ENCODE results near the gene TXNDC2.

DNA sequence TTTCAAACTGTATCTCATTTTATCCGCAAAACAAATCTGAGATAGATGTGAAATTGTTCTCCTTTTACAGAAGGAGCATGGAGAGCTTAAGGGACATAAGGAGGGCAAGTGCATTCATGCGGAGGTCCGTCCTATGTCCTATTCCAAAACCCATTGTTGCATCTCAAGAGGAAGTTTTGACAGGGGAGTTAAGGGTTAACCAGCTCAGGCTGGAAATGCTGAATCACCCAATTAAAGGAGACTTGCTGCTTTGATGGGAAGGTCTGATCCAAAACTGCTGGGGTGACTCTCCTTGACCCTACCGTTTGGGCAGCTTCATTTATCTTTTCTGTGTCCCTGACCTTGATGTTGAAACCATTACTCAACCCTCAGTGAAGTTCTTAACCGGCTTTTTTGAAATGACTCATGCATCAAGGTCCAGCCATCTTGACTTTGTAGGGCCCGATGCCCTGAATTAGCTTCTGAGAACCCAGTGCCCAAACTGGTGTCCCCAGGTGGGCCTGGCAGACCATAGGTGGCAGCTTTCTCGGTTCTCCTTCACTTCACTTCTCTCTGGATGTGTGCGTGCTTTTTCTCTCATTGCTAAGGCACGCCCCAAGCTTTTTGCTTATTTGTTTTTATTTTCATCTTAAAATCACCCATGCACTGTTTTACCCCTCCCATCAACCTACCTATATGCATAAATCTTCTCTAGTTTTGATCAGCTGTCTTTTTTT, 15.9 kb upstream of the TXNDC2 start:
- TF ChIP-seq, protein P1, sequence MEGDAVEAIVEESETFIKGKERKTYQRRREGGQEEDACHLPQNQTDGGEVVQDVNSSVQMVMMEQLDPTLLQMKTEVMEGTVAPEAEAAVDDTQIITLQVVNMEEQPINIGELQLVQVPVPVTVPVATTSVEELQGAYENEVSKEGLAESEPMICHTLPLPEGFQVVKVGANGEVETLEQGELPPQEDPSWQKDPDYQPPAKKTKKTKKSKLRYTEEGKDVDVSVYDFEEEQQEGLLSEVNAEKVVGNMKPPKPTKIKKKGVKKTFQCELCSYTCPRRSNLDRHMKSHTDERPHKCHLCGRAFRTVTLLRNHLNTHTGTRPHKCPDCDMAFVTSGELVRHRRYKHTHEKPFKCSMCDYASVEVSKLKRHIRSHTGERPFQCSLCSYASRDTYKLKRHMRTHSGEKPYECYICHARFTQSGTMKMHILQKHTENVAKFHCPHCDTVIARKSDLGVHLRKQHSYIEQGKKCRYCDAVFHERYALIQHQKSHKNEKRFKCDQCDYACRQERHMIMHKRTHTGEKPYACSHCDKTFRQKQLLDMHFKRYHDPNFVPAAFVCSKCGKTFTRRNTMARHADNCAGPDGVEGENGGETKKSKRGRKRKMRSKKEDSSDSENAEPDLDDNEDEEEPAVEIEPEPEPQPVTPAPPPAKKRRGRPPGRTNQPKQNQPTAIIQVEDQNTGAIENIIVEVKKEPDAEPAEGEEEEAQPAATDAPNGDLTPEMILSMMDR (IDR thresholded peaks at IDR 0.05; ENCODE audit: insufficient read depth, low read depth, low read length) = no peak
- no peak for TF ChIP-seq EZH2 (IDR thresholded peaks at IDR 0.05; ENCODE audit: insufficient read depth, low read length)

Measured in astrocyte (in vitro differentiated cells and primary cell).